ENCODE results near the gene VTI1A. TPM values are rescaled to one million over a fixed set of nuclear protein-coding genes. Genes with fewer than 3 reads are reported as not detected.

VTI1A gene
- total and polyA plus RNA-seq, 2 of the 13 experiments (the other 11 are each of a cell fraction or from before 2014, with no cell fraction given): 11.7 to 32.7 TPM

GRCh38 chr10:112790030-112790429 is 343.0 kb downstream of the VTI1A start (continued):
- no peak for TF ChIP-seq ZNF251 (CRISPR knock-in tag; IDR thresholded peaks at IDR 0.05)

DNA sequence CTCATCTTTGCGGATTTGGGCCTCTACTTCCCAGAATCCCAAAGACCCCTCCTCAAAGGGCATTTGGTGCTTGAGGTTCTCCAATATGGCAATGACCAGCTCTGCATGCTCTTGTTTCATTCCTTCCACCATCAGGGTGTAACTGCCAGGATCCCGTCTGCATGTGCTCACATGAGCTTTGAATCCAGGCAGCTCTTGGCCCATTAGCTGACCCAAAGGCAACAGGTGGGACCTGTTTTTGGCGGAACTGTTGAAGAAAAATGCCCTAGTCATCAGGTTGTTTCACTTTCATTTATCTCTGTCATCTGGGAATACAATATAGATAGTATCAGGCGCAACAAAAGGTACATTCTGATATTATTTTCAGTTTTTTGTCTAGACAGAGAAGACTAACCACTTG is 343.9 kb downstream of the VTI1A start:
- Histone ChIP-seq H3K9me3 (ENCODE audit: low read length) (peaks cover 7% of the 10 kb centered on the region), H3K79me2 (ENCODE audit: insufficient read depth, low read length) (no peaks in the 10 kb centered on the region), H4K20me1 (ENCODE audit: insufficient read depth, low read length) (no peaks in the 10 kb centered on the region), H3K4me1 (ENCODE audit: insufficient read depth, low read length) (peaks cover 17% of the 10 kb centered on the region), H3K9ac (ENCODE audit: insufficient read depth, low read depth, low read length) (no peak overlapping the region), H3K36me3 (replicated peaks in 1 of 2; ENCODE audit: control insufficient read depth in 1 of 2, insufficient read depth in 2 of 2, low read length in 2 of 2) (no peaks in the 10 kb centered on the region; a peak in 1 of 5 replicates), H3K4me2 (ENCODE audit: low read depth, low read length) (no peak overlapping the region), H3K4me3 (replicated peaks in 1 of 3; ENCODE audit: insufficient read depth in 1 of 3, low read depth in 2 of 3, low read length in 3 of 3) (no peak overlapping the region), H2AFZ (ENCODE audit: low read length) (no peak overlapping the region), H3K27ac (ENCODE audit: extremely low read length, insufficient read depth, low read length) (no peak overlapping the region), H3K27me3 (ENCODE audit: control insufficient read depth in 1 of 2, insufficient read depth in 2 of 2, low read length in 2 of 2) (no peaks in the 10 kb centered on the region)
- intact Hi-C loops (cut with micrococcal nuclease; ENCODE audit: unreplicated experiment) (no loop called here), in situ Hi-C loops (cut with HindIII; ENCODE audit: extremely low pct_ligation_motif_present, low pct_unique_long_range_greater_than_20kb) (no loop called here)
- no peak for DNase-seq (ENCODE audit: low spot score)
- ChIA-PET POLR2A (no interaction called here), CTCF (ENCODE audit: low intra/inter-chr PET ratio, low total read pairs) (no interaction called here)
- no peak for FAIRE-seq
- ATAC-seq: no peak
- WGBS (ENCODE audit: low lambda C conversion rate): 98% methylated on average over 4 of the region's 4 CpGs
- no TSS peak for BruUV-seq (replicated peaks)
- TF ChIP-seq ZNF17 (CRISPR knock-in tag; IDR thresholded peaks at IDR 0.05) (no peak), ZNF180 (CRISPR knock-in tag; IDR thresholded peaks at IDR 0.05; ENCODE audit: borderline replicate concordance, low read depth) (no peak), CREB1 (IDR thresholded peaks at IDR 0.05) (no peak), CREB1 (CRISPR knock-in tag; IDR thresholded peaks at IDR 0.05) (no peak)

- H3K9me3 ChIP-seq (ENCODE audit: low read length): peaks cover 7% of the 10 kb centered on the region
- H3K4me1 ChIP-seq (ENCODE audit: insufficient read depth, low read length): peaks cover 17% of the 10 kb centered on the region
- no peak overlapping the region for H3K27ac ChIP-seq (ENCODE audit: extremely low read length, insufficient read depth, low read length)
- H3K9ac ChIP-seq (ENCODE audit: insufficient read depth, low read depth, low read length): no peak overlapping the region
- no peaks in the 10 kb centered on the region for H3K79me2 ChIP-seq (ENCODE audit: insufficient read depth, low read length)
- H3K4me3 ChIP-seq (replicated peaks in 1 of 3; ENCODE audit: insufficient read depth in 1 of 3, low read depth in 2 of 3, low read length in 3 of 3): no peak overlapping the region
- no peaks in the 10 kb centered on the region for H4K20me1 ChIP-seq (ENCODE audit: insufficient read depth, low read length)
- ATAC-seq: no peak
- H3K4me2 ChIP-seq (ENCODE audit: low read depth, low read length): no peak overlapping the region
- intact Hi-C loops (cut with micrococcal nuclease; ENCODE audit: unreplicated experiment): no loop called here
- H3K36me3 ChIP-seq (replicated peaks in 1 of 2; ENCODE audit: control insufficient read depth in 1 of 2, insufficient read depth in 2 of 2, low read length in 2 of 2): no peaks in the 10 kb centered on the region; a peak in 1 of 5 replicates
- FAIRE-seq: no peak
- H2AFZ ChIP-seq (ENCODE audit: low read length): no peak overlapping the region
- POLR2A ChIA-PET: no interaction called here
- in situ Hi-C loops (cut with HindIII; ENCODE audit: extremely low pct_ligation_motif_present, low pct_unique_long_range_greater_than_20kb): no loop called here
- CTCF ChIA-PET (ENCODE audit: low intra/inter-chr PET ratio, low total read pairs): no interaction called here
- no peak for DNase-seq (ENCODE audit: low spot score)
- BruUV-seq (replicated peaks): no TSS peak
- no peaks in the 10 kb centered on the region for H3K27me3 ChIP-seq (ENCODE audit: control insufficient read depth in 1 of 2, insufficient read depth in 2 of 2, low read length in 2 of 2)
- WGBS (ENCODE audit: low lambda C conversion rate): 95% methylated on average over 2 of the region's 2 CpGs
- TF ChIP-seq ZNF768 (CRISPR knock-in tag; IDR thresholded peaks at IDR 0.05): no peak
- TF ChIP-seq, protein P1, sequence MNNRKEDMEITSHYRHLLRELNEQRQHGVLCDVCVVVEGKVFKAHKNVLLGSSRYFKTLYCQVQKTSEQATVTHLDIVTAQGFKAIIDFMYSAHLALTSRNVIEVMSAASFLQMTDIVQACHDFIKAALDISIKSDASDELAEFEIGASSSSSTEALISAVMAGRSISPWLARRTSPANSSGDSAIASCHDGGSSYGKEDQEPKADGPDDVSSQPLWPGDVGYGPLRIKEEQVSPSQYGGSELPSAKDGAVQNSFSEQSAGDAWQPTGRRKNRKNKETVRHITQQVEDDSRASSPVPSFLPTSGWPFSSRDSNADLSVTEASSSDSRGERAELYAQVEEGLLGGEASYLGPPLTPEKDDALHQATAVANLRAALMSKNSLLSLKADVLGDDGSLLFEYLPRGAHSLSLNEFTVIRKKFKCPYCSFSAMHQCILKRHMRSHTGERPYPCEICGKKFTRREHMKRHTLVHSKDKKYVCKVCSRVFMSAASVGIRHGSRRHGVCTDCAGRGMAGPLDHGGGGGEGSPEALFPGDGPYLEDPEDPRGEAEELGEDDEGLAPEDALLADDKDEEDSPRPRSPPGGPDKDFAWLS (CRISPR knock-in tag; IDR thresholded peaks at IDR 0.05; ENCODE audit: borderline replicate concordance): no peak
- no peak for TF ChIP-seq ZNF678 (CRISPR knock-in tag; IDR thresholded peaks at IDR 0.05)
- no peak for TF ChIP-seq ZNF616 (CRISPR knock-in tag; IDR thresholded peaks at IDR 0.05; ENCODE audit: low read depth)
- TF ChIP-seq ZNF816 (CRISPR knock-in tag; IDR thresholded peaks at IDR 0.05; ENCODE audit: borderline replicate concordance): no peak
- TF ChIP-seq, protein P2, sequence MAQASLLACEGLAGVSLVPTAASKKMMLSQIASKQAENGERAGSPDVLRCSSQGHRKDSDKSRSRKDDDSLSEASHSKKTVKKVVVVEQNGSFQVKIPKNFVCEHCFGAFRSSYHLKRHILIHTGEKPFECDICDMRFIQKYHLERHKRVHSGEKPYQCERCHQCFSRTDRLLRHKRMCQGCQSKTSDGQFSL (CRISPR knock-in tag; IDR thresholded peaks at IDR 0.05): no peak
- TF ChIP-seq, protein P3, sequence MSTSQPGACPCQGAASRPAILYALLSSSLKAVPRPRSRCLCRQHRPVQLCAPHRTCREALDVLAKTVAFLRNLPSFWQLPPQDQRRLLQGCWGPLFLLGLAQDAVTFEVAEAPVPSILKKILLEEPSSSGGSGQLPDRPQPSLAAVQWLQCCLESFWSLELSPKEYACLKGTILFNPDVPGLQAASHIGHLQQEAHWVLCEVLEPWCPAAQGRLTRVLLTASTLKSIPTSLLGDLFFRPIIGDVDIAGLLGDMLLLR (CRISPR knock-in tag; IDR thresholded peaks at IDR 0.05): no peak
- TF ChIP-seq MEIS2 (CRISPR knock-in tag; IDR thresholded peaks at IDR 0.05): no peak
- no peak for TF ChIP-seq KDM3A (CRISPR knock-in tag; IDR thresholded peaks at IDR 0.05; ENCODE audit: low read depth)
Measured at GRCh38 chr10:112791447-112791846, 344.4 kb downstream of the VTI1A start.

All from HepG2 (cell line).